DOHH2 (cell line): ENCODE results near the gene PICK1.

Experiments
- H3F3A ChIP-seq: fragments of 200-600 bp; sonication (generic), shearing (Covaris generic); 2 replicates; pipeline ENCODE4 v1.6.0; 2016; ENCODE audit warnings: antibody characterized with exemption, mild to moderate bottlenecking; ENCODE audit not compliant: control insufficient read depth, insufficient read depth
- H3K27ac ChIP-seq: fragments of 200-600 bp; sonication (generic); 2 replicates; pipeline ENCODE4 v1.5.1; 2014; ENCODE audit warnings: low read depth, mild to moderate bottlenecking, low read length, moderate library complexity
- H3K27me3 ChIP-seq: fragments of 200-600 bp; sonication (generic); 2 replicates; pipeline ENCODE4 v1.6.1; 2014; ENCODE audit warnings: mild to moderate bottlenecking, low read length, mixed read lengths; ENCODE audit not compliant: control insufficient read depth
- H3K36me3 ChIP-seq: fragments of 200-600 bp; sonication (generic); 2 replicates; pipeline ENCODE4 v1.6.1; 2014; ENCODE audit warnings: mild to moderate bottlenecking, low read length, moderate library complexity, mixed read lengths; ENCODE audit not compliant: control insufficient read depth
- H3K4me1 ChIP-seq: fragments of 200-600 bp; sonication (generic); 2 replicates; pipeline ENCODE4 v1.6.1; 2014; ENCODE audit warnings: mild to moderate bottlenecking, low read length, mixed read lengths; ENCODE audit not compliant: control insufficient read depth
- H3K4me2 ChIP-seq: fragments of 200-600 bp; sonication (generic); 2 replicates; pipeline ENCODE4 v1.6.0; 2014; ENCODE audit warnings: mild to moderate bottlenecking, low read length, moderate library complexity
- H3K4me3 ChIP-seq: fragments of 200-600 bp; sonication (generic); 2 replicates; pipeline ENCODE4 v1.5.1; 2014; ENCODE audit warnings: mild to moderate bottlenecking, low read length, mixed read lengths
- H3K79me2 ChIP-seq: fragments of 200-600 bp; sonication (generic); 2 replicates; pipeline ENCODE4 v1.6.1; 2014; ENCODE audit warnings: mild to moderate bottlenecking, low read length, mixed read lengths; ENCODE audit not compliant: control insufficient read depth
- H3K9me2 ChIP-seq: fragments of 200-600 bp; sonication (generic); replicated peaks from 2 replicates; pipeline ENCODE4 v1.6.1; 2014; ENCODE audit warnings: mild to moderate bottlenecking, low read length, mixed read lengths; ENCODE audit not compliant: control insufficient read depth
- H3K9me3 ChIP-seq: fragments of 200-600 bp; sonication (generic); 2 replicates; pipeline ENCODE4 v1.6.1; 2014; ENCODE audit warnings: antibody characterized with exemption, low read length, mixed read lengths; ENCODE audit not compliant: control insufficient read depth, insufficient read depth
- H4K20me1 ChIP-seq: fragments of 200-600 bp; sonication (generic); 2 replicates; pipeline ENCODE4 v1.6.0; 2014; ENCODE audit warnings: low read depth, mild to moderate bottlenecking, antibody characterized with exemption, low read length, moderate library complexity; ENCODE audit not compliant: control insufficient read depth, insufficient read depth
- EZH2phosphoT487 ChIP-seq: fragments of 200-600 bp; sonication (generic); IDR thresholded peaks from 2 replicates; pipeline ENCODE4 v1.6.1; 2017; ENCODE audit warnings: borderline replicate concordance, mild to moderate bottlenecking, antibody characterized with exemption, low read length, moderate library complexity, mixed read lengths
- TF ChIP-seq, protein P1 (sequence below): fragments of 200-600 bp; sonication (generic); IDR thresholded peaks from one replicate; pipeline ENCODE4 v1.5.1; 2014; ENCODE audit warnings: antibody characterized with exemption, mild to moderate bottlenecking, low read depth, low read length; ENCODE audit not compliant: poor library complexity, severe bottlenecking

Gene PICK1

DNA sequence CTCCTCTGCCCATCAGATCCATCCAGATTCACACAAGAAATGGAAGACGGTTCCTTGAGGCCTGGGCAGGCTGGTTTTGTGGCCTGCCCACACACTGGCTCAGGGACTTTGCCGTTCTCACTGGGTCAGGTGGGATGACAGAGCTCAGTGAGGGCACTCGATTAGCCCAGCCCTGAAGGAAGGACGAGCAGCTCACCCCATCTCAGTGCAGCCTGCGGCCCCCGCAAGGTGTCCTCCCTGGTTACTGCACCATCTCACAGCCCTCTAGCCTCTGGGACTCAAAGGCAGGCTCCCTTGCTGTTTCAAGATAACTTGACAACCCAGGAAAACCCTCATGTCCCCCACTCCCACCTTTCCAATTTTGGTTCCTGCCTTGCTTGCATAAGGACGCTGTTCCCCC, 22.6 kb downstream of the PICK1 start:
- no peaks in the 10 kb centered on the region for H3K4me1 ChIP-seq
- no peaks in the 10 kb centered on the region for H4K20me1 ChIP-seq
- no peaks in the 10 kb centered on the region for H3K9me3 ChIP-seq
- H3K27me3 ChIP-seq = peaks cover 17% of the 10 kb centered on the region
- no peaks in the 10 kb centered on the region for H3K36me3 ChIP-seq
- TF ChIP-seq, protein P1, sequence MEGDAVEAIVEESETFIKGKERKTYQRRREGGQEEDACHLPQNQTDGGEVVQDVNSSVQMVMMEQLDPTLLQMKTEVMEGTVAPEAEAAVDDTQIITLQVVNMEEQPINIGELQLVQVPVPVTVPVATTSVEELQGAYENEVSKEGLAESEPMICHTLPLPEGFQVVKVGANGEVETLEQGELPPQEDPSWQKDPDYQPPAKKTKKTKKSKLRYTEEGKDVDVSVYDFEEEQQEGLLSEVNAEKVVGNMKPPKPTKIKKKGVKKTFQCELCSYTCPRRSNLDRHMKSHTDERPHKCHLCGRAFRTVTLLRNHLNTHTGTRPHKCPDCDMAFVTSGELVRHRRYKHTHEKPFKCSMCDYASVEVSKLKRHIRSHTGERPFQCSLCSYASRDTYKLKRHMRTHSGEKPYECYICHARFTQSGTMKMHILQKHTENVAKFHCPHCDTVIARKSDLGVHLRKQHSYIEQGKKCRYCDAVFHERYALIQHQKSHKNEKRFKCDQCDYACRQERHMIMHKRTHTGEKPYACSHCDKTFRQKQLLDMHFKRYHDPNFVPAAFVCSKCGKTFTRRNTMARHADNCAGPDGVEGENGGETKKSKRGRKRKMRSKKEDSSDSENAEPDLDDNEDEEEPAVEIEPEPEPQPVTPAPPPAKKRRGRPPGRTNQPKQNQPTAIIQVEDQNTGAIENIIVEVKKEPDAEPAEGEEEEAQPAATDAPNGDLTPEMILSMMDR = no peak
- no peak for TF ChIP-seq EZH2phosphoT487
- H3K4me2 ChIP-seq = no peak overlapping the region
- H3K9me2 ChIP-seq = no peaks in the 10 kb centered on the region
- no peaks in the 10 kb centered on the region for H3F3A ChIP-seq
- H3K79me2 ChIP-seq = no peaks in the 10 kb centered on the region
- no peak overlapping the region for H3K4me3 ChIP-seq
- H3K27ac ChIP-seq = no peak overlapping the region

DNA sequence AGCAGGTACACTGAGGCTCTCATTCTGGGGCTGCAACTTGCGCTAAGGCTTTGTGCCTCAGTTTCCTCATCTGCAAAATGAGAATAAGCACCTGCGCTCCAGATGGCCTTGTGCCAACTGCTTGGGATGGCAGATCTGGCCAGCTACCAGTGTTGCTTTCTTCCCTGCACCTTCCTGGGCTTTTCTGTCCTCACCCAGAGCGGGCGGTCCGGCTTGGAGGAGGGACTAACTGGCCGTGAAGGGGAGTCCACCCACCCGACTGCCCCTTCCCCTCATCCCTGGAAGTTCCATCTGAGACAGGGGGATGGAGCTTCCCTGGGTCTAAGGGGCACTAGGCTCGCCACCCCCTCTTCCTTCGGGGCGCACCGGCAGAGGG, 23.3 kb downstream of the PICK1 start:
- TF ChIP-seq EZH2phosphoT487 = no peak
- TF ChIP-seq, protein P1 = no peak
- Histone ChIP-seq H3K27ac (no peak overlapping the region), H3K4me1 (no peaks in the 10 kb centered on the region), H3K9me3 (no peaks in the 10 kb centered on the region), H3F3A (no peaks in the 10 kb centered on the region), H4K20me1 (no peaks in the 10 kb centered on the region), H3K27me3 (peaks cover 17% of the 10 kb centered on the region), H3K4me3 (no peak overlapping the region), H3K9me2 (no peaks in the 10 kb centered on the region), H3K79me2 (no peaks in the 10 kb centered on the region), H3K36me3 (no peaks in the 10 kb centered on the region), H3K4me2 (no peak overlapping the region)

DNA sequence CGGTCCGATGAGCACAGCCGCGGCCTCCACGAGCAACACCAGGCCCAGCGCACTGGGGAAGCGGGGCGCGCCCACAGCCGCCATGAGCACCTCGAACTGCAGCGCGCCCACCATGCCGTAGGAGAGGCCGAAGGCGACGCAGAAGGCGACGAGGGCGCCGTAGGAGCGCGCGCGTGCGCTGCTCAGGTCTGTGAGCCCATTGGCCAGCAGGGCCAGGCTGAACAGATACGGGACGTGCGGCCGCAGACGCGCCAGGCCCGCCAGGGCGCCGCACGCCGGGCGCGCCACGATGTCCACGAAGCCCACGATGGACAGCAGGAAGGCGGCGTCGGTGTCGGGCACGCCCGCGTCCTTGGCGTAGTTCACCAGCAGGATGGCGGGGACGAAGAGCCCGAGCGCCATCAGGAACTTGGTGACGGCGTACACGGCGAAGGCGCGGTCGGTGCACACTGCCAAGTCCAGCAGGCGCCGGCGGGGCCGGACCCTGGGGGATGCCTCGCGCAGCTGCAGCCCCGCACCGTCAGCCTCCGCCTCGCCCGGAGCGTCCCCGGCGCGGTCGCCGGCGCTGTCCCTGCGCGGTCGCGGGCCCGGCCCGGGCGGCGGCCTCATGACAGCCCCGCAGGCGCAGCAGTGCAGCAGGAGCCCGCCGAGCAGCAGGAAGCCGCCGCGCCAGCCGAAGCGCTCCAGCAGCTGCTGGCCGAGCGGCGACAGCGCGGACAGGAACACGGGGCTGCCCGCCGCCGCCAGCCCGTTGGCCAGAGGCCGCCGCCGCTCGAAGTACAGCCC, 23.8 kb downstream of the PICK1 start:
- H3K79me2 ChIP-seq = no peaks in the 10 kb centered on the region
- no peaks in the 10 kb centered on the region for H3K36me3 ChIP-seq
- no peaks in the 10 kb centered on the region for H4K20me1 ChIP-seq
- no peak overlapping the region for H3K27ac ChIP-seq
- H3K9me2 ChIP-seq = no peaks in the 10 kb centered on the region
- no peak for TF ChIP-seq EZH2phosphoT487
- TF ChIP-seq, protein P1 = no peak
- no peaks in the 10 kb centered on the region for H3K9me3 ChIP-seq
- no peak overlapping the region for H3K4me2 ChIP-seq
- no peak overlapping the region for H3K4me3 ChIP-seq
- H3K27me3 ChIP-seq = peaks cover 17% of the 10 kb centered on the region
- no peaks in the 10 kb centered on the region for H3K4me1 ChIP-seq
- no peaks in the 10 kb centered on the region for H3F3A ChIP-seq
